Measurements from ENCODE around the gene TP53I11. TPM values are rescaled to one million over a fixed set of nuclear protein-coding genes. Genes with fewer than 3 reads are reported as not detected.
A peak's percentile ranks its signal among the peaks of the same experiment; 100 is the strongest.

Gene TP53I11
- total and polyA plus RNA-seq, 9 of the 15 experiments (the other 6 are each of a cell fraction or from before 2014, with no cell fraction given): 0.14 to 2.5 (median 1.2) TPM; not detected in 2

- TF ChIP-seq REST (IDR thresholded peaks at IDR 0.05; ENCODE audit: borderline replicate concordance) (peak; percentile 84), REST (CRISPR knock-in tag; IDR thresholded peaks at IDR 0.05; ENCODE audit: low read depth) (no peak), THRA (IDR thresholded peaks at IDR 0.05) (no peak), DMBX1 (CRISPR knock-in tag; IDR thresholded peaks at IDR 0.05; ENCODE audit: borderline replicate concordance) (no peak), ZNF239 (CRISPR knock-in tag; IDR thresholded peaks at IDR 0.05) (no peak), TFAP4 (CRISPR knock-in tag; IDR thresholded peaks at IDR 0.05; ENCODE audit: borderline replicate concordance) (peak; percentile 39; the same call in 1 of the 2 replicates), CBX8 (IDR thresholded peaks at IDR 0.05; ENCODE audit: borderline replicate concordance, extremely low read depth, low read depth, low read length, poor library complexity, severe bottlenecking) (no peak), CLOCK (CRISPR knock-in tag; IDR thresholded peaks at IDR 0.05; ENCODE audit: borderline replicate concordance) (no peak), TAF9B (IDR thresholded peaks at IDR 0.05; ENCODE audit: partially characterized antibody) (no peak), ZFP36 (IDR thresholded peaks at IDR 0.05; ENCODE audit: low read depth, low read length, partially characterized antibody) (no peak), CTCF (IDR thresholded peaks at IDR 0.05 in 2 of 3, conservative IDR thresholded peaks at IDR 0.05 in 1 of 3; ENCODE audit: insufficient read depth in 2 of 3, low read depth in 1 of 3, low read length in 3 of 3) (peak; percentile 85 to 95 (median 91)), ZNF24 (IDR thresholded peaks at IDR 0.05) (no peak)
These were observed 14.2 kb downstream of the TP53I11 start (continued) for GRCh38 chr11:44936525-44936924.

All from K562 (cell line).